ENCODE results near the gene SMAD4. TPM values are rescaled to one million over a fixed set of nuclear protein-coding genes. Genes with fewer than 3 reads are reported as not detected.

SMAD4 gene
- total RNA-seq, 1 experiment from 2014 or later: 96.3 TPM

DNA sequence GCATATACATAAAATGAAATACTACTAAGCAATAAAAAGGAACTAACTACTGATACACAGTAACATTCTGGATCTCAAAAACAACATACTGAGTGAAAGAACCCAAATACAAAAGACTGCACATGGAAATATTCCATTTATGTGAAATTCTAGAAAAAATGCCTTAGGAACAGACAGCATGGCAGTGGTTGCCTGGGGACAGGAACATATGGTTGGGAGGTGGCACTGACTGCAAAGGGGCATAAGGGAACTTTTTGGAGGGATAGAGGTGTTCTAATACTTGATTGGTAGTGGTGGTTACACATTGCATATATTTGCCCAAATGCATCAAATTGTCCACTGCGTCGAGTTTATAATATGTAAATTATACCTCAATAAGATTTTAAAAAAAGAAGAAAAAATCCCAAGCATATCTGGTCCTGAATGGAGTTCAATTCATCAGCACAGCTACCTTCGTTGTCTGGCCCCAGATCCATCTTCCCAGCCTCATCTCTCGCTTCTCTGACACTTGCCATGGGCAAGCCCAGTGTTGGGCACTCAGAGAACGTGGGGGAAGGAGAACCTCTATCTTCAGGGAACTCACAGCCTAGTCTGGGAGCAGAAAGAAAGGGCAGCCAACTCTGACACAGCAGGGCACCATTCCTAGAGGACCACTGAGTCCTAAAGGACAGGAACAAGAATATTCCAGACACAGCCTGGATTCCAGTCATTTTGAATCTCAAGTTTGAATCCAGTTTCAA lies 8.6 kb upstream of the SMAD4 start:
- no peak overlapping the region for H3K4me2 ChIP-seq (ENCODE audit: low read length)
- no peaks in the 10 kb centered on the region for H3K27me3 ChIP-seq (ENCODE audit: insufficient read depth, low read length)
- ATAC-seq: no peak
- ChIA-PET RAD21 (ENCODE audit: low non-redundant PET in 1 of 2, low total read pairs in 2 of 2, uncharacterized antibody in 2 of 2, unreplicated experiment in 2 of 2) (no interaction called here), CTCF (no interaction called here), POLR2A (no interaction called here)
- intact Hi-C loops (cut with micrococcal nuclease): no loop called here
- no peaks in the 10 kb centered on the region for H3K79me2 ChIP-seq (ENCODE audit: insufficient read depth, low read length)
- BruUV-seq (replicated peaks): no TSS peak
- H3K4me3 ChIP-seq (replicated peaks in 1 of 2; ENCODE audit: low read depth in 1 of 2, low read length in 2 of 2): no peak overlapping the region
- DNase-seq (ENCODE audit: low read depth, low spot score): no peak
- no peak overlapping the region for H3K9ac ChIP-seq (ENCODE audit: low read length)
- TF ChIP-seq, protein P1, sequence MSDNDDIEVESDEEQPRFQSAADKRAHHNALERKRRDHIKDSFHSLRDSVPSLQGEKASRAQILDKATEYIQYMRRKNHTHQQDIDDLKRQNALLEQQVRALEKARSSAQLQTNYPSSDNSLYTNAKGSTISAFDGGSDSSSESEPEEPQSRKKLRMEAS (IDR thresholded peaks at IDR 0.05): no peak
- TF ChIP-seq, protein P2, sequence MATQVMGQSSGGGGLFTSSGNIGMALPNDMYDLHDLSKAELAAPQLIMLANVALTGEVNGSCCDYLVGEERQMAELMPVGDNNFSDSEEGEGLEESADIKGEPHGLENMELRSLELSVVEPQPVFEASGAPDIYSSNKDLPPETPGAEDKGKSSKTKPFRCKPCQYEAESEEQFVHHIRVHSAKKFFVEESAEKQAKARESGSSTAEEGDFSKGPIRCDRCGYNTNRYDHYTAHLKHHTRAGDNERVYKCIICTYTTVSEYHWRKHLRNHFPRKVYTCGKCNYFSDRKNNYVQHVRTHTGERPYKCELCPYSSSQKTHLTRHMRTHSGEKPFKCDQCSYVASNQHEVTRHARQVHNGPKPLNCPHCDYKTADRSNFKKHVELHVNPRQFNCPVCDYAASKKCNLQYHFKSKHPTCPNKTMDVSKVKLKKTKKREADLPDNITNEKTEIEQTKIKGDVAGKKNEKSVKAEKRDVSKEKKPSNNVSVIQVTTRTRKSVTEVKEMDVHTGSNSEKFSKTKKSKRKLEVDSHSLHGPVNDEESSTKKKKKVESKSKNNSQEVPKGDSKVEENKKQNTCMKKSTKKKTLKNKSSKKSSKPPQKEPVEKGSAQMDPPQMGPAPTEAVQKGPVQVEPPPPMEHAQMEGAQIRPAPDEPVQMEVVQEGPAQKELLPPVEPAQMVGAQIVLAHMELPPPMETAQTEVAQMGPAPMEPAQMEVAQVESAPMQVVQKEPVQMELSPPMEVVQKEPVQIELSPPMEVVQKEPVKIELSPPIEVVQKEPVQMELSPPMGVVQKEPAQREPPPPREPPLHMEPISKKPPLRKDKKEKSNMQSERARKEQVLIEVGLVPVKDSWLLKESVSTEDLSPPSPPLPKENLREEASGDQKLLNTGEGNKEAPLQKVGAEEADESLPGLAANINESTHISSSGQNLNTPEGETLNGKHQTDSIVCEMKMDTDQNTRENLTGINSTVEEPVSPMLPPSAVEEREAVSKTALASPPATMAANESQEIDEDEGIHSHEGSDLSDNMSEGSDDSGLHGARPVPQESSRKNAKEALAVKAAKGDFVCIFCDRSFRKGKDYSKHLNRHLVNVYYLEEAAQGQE (IDR thresholded peaks at IDR 0.05; ENCODE audit: low read depth): no peak
- TF ChIP-seq, protein P3, sequence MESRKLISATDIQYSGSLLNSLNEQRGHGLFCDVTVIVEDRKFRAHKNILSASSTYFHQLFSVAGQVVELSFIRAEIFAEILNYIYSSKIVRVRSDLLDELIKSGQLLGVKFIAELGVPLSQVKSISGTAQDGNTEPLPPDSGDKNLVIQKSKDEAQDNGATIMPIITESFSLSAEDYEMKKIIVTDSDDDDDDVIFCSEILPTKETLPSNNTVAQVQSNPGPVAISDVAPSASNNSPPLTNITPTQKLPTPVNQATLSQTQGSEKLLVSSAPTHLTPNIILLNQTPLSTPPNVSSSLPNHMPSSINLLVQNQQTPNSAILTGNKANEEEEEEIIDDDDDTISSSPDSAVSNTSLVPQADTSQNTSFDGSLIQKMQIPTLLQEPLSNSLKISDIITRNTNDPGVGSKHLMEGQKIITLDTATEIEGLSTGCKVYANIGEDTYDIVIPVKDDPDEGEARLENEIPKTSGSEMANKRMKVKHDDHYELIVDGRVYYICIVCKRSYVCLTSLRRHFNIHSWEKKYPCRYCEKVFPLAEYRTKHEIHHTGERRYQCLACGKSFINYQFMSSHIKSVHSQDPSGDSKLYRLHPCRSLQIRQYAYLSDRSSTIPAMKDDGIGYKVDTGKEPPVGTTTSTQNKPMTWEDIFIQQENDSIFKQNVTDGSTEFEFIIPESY (IDR thresholded peaks at IDR 0.05; ENCODE audit: extremely low read depth, insufficient replicate concordance, low read length): no peak
- TF ChIP-seq, protein P4, sequence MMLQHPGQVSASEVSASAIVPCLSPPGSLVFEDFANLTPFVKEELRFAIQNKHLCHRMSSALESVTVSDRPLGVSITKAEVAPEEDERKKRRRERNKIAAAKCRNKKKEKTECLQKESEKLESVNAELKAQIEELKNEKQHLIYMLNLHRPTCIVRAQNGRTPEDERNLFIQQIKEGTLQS (IDR thresholded peaks at IDR 0.05): no peak
- TF ChIP-seq CBX3 (IDR thresholded peaks at IDR 0.05; ENCODE audit: low read depth) (no peak), EZH2phosphoT487 (IDR thresholded peaks at IDR 0.05; ENCODE audit: borderline replicate concordance) (no peak), POLR2A (IDR thresholded peaks at IDR 0.05; ENCODE audit: borderline replicate concordance, extremely low read depth, insufficient read depth, insufficient read length) (no peak), SRF (IDR thresholded peaks at IDR 0.05; ENCODE audit: low read depth) (no peak), SP1 (IDR thresholded peaks at IDR 0.05; ENCODE audit: low read depth) (no peak)
- H3K27ac ChIP-seq (ENCODE audit: low read depth, low read length): no peak overlapping the region
- no peaks in the 10 kb centered on the region for H3K4me1 ChIP-seq (ENCODE audit: control insufficient read depth in 1 of 2, insufficient read depth in 2 of 2, low read length in 2 of 2)
- no peak overlapping the region for H2AFZ ChIP-seq (ENCODE audit: low read depth, low read length, poor library complexity, severe bottlenecking)
- H4K20me1 ChIP-seq (ENCODE audit: insufficient read depth): no peaks in the 10 kb centered on the region
- no peaks in the 10 kb centered on the region for H3K9me3 ChIP-seq (ENCODE audit: control insufficient read depth in 1 of 2, insufficient read depth in 1 of 2, low read depth in 1 of 2, low read length in 2 of 2)
- no peaks in the 10 kb centered on the region for H3K36me3 ChIP-seq (ENCODE audit: control insufficient read depth in 1 of 2, insufficient read depth in 2 of 2, low read length in 2 of 2)
- H3K9me2 ChIP-seq (ENCODE audit: insufficient read depth): no peaks in the 10 kb centered on the region

Measured in HCT116 (cell line).